GM06990 (cell line): ENCODE measurements around the gene FBXO46.

Experiments
- DNase-seq: peaks from one replicate; pipeline ENCODE4 v3.0.0-alpha.2; 2011; ENCODE audit not compliant: insufficient read length; ENCODE audit errors: extremely low read depth
- H3K27me3 ChIP-seq: replicated peaks from 2 replicates; pipeline ENCODE4 v1.6.0; 2011; ENCODE audit warnings: low read length; ENCODE audit not compliant: control insufficient read depth, insufficient read depth
- H3K36me3 ChIP-seq: 2 replicates; pipeline ENCODE4 v1.5.1; 2011; ENCODE audit warnings: low read length; ENCODE audit not compliant: control insufficient read depth, insufficient read depth
- H3K4me3 ChIP-seq: replicated peaks from 2 replicates; pipeline ENCODE4 v1.5.1; 2011; ENCODE audit warnings: low read depth, mild to moderate bottlenecking, control low read depth, low read length
- TF ChIP-seq, protein P1 (sequence below): IDR thresholded peaks from 2 replicates; pipeline ENCODE4 v1.5.1; 2011; ENCODE audit warnings: low read length, control low read depth, mild to moderate bottlenecking, inconsistent platforms; ENCODE audit not compliant: insufficient read depth, poor library complexity, severe bottlenecking

The FBXO46 gene

GRCh38 chr19:45764945-45765701 lies 34.4 kb upstream of the FBXO46 start:
- Histone ChIP-seq H3K36me3 (no peaks in the 10 kb centered on the region; the same call in 1 of the 2 replicates), H3K4me3 (no peak overlapping the region), H3K27me3 (no peaks in the 10 kb centered on the region)
- DNase-seq = no peak
- TF ChIP-seq, protein P1, sequence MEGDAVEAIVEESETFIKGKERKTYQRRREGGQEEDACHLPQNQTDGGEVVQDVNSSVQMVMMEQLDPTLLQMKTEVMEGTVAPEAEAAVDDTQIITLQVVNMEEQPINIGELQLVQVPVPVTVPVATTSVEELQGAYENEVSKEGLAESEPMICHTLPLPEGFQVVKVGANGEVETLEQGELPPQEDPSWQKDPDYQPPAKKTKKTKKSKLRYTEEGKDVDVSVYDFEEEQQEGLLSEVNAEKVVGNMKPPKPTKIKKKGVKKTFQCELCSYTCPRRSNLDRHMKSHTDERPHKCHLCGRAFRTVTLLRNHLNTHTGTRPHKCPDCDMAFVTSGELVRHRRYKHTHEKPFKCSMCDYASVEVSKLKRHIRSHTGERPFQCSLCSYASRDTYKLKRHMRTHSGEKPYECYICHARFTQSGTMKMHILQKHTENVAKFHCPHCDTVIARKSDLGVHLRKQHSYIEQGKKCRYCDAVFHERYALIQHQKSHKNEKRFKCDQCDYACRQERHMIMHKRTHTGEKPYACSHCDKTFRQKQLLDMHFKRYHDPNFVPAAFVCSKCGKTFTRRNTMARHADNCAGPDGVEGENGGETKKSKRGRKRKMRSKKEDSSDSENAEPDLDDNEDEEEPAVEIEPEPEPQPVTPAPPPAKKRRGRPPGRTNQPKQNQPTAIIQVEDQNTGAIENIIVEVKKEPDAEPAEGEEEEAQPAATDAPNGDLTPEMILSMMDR = no peak

DNA sequence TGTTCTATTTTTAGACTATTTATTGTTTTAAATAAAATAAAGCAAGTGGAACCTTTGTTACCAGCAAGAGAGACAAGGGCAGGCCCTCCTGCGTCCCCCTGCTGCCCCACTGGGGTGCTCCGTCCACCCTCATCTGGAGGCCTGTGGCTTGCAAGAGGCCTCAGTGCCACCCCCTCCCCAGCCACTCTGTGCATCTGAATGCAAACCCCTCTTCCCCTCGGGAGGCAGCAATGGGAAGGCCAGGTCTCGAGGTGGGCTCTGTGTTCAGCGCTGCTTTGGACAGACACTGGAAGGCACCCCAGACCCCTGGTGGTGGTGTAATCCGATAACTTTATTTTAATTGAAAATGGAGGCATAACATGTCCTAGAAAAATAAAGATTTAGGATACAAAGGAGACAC lies 33.8 kb upstream of the FBXO46 start:
- Histone ChIP-seq H3K27me3 (no peaks in the 10 kb centered on the region), H3K4me3 (no peak overlapping the region), H3K36me3 (no peaks in the 10 kb centered on the region; the same call in 1 of the 2 replicates)
- TF ChIP-seq, protein P1 = no peak
- no peak for DNase-seq

DNA sequence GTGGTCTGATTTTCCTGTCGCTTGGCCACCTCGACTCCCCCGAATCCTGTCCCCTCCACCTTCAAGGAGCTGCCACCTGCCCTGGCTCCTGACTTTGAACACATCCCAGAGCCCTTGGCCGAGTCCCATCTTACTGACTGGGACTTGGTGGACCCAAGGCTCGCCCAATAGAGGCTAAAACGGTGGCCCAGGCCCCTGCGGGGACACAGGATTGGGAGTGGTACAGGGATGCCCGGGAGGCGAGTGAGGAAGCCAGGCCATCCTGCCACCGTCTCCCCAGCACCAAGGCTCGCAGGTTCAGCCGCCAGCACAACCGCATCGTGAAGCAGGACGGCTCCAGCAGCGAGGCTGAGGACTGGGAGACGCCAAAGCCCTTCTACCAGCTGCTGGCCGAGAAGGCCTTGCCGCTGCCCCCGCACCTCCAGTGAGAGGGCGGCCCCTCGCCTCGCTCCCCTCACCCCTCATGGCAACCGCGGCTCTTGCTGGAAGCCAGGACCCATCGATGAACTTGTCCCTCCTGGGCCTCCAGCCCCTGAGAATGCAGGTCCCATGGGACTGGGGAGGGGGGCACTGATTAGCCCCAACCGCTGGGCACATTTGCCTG lies 33.1 kb upstream of the FBXO46 start:
- Histone ChIP-seq H3K4me3 (no peak overlapping the region), H3K36me3 (no peaks in the 10 kb centered on the region; the same call in 1 of the 2 replicates), H3K27me3 (no peaks in the 10 kb centered on the region; the same call in 1 of the 2 replicates)
- TF ChIP-seq, protein P1 = no peak
- DNase-seq = no peak

GRCh38 chr19:45762870-45763631 lies 32.4 kb upstream of the FBXO46 start:
- TF ChIP-seq, protein P1 = no peak
- H3K36me3 ChIP-seq = no peaks in the 10 kb centered on the region; the same call in 1 of the 2 replicates

GRCh38 chr19:45761714-45762113 lies 31.0 kb upstream of the FBXO46 start:
- Histone ChIP-seq H3K4me3 (no peak overlapping the region), H3K27me3 (no peaks in the 10 kb centered on the region; the same call in 1 of the 2 replicates), H3K36me3 (no peaks in the 10 kb centered on the region; the same call in 1 of the 2 replicates)
- TF ChIP-seq, protein P1 = no peak
- no peak for DNase-seq

More at GRCh38 chr19:45762870-45763631, 32.4 kb upstream of the FBXO46 start:
- no peak for DNase-seq
- H3K4me3 ChIP-seq = no peak overlapping the region
- H3K27me3 ChIP-seq = no peaks in the 10 kb centered on the region; the same call in 1 of the 2 replicates
